Transverse colon (tissue), 4 donors: ENCODE results near the gene UVRAG.

Experiments
- EP300 ChIP-seq: sonication (generic); formaldehyde crosslinking; IDR thresholded peaks from one replicate; pipeline ENCODE4 v1.6.1; 2017; ENCODE audit warnings: antibody characterized with exemption, low read depth
- POLR2AphosphoS5 ChIP-seq, 3 donors: sonication (generic); formaldehyde crosslinking; IDR thresholded peaks; one replicate each; pipeline ENCODE4 v1.6.1; 2016; ENCODE audit warnings: antibody characterized with exemption in 3 of 3
- TF ChIP-seq, protein P1 (sequence below), 5 experiments: fragments of 200-600 bp in 3 of 5; fragments of 450-650 bp in 2 of 5; sonication (generic) in 3 of 5; IDR thresholded peaks; 1 replicate in 2 of 5; 2 replicates in 3 of 5; pipeline ENCODE4 v1.5.1; 2016 to 2017; ENCODE audit warnings: antibody characterized with exemption in 5 of 5, inconsistent platforms in 3 of 5, mild to moderate bottlenecking in 2 of 5, moderate library complexity in 1 of 5

DNA sequence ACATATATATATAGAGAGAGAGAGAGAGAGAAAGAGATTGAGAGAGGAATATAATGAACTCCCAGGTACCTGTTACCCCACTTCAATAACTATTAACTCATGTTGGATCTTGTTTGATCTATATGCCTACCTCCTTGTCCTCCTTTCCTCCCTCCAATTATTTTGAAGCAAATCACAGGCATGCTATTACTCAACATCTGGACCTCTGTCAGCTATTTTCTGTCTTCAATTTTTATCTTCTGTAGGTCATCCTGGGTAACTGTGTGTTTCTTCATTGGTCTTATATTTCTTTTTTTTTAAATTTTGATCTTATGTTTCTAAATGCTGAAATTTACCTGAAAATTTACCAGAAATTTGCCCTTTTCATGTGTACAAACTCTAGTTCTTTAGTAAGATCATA, 24.8 kb downstream of the UVRAG start:
- TF ChIP-seq, protein P1, sequence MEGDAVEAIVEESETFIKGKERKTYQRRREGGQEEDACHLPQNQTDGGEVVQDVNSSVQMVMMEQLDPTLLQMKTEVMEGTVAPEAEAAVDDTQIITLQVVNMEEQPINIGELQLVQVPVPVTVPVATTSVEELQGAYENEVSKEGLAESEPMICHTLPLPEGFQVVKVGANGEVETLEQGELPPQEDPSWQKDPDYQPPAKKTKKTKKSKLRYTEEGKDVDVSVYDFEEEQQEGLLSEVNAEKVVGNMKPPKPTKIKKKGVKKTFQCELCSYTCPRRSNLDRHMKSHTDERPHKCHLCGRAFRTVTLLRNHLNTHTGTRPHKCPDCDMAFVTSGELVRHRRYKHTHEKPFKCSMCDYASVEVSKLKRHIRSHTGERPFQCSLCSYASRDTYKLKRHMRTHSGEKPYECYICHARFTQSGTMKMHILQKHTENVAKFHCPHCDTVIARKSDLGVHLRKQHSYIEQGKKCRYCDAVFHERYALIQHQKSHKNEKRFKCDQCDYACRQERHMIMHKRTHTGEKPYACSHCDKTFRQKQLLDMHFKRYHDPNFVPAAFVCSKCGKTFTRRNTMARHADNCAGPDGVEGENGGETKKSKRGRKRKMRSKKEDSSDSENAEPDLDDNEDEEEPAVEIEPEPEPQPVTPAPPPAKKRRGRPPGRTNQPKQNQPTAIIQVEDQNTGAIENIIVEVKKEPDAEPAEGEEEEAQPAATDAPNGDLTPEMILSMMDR (IDR thresholded peaks at IDR 0.05): no peak
- TF ChIP-seq EP300 (no peak), POLR2AphosphoS5 (IDR thresholded peaks at IDR 0.05) (no peak)
